MM.1S (cell line): ENCODE measurements around the gene CIPC.

Experiments used
- CTCF ChIP-seq: fragments of 300-600 bp; sonication (generic); IDR thresholded peaks from 2 replicates; pipeline ENCODE4 v1.5.1; 2016; ENCODE audit warnings: antibody characterized with exemption, low read length, mixed read lengths
- EZH2 ChIP-seq: fragments of 300-600 bp; sonication (generic); optimal IDR thresholded peaks from 2 replicates; pipeline ENCODE3; 2017; ENCODE audit warnings: low read depth, mild to moderate bottlenecking, antibody characterized with exemption, low read length, mixed read lengths
- EZH2phosphoT487 ChIP-seq: fragments of 300-600 bp; sonication (generic); IDR thresholded peaks from 2 replicates; pipeline ENCODE4 v1.6.1; 2018; ENCODE audit warnings: antibody characterized with exemption, low read length

GRCh38 chr14:77066578-77067172, 31.4 kb upstream of the CIPC start:
- TF ChIP-seq CTCF (no peak), EZH2 (no peak), EZH2phosphoT487 (no peak)
